Prostate gland (tissue), 2 donors: ENCODE data around the gene TCF7L2.

ENCODE experiments used
- POLR2A ChIP-seq: fragments of 450-650 bp; IDR thresholded peaks from one replicate; pipeline ENCODE4 v1.6.1; 2016; ENCODE audit warnings: antibody characterized with exemption, mild to moderate bottlenecking
- TF ChIP-seq, protein P1 (sequence below), 4 experiments: fragments of 200-600 bp in 2 of 4; fragments of 450-650 bp in 2 of 4; sonication (generic) in 2 of 4; IDR thresholded peaks; 1 replicate in 3 of 4; 2 replicates in 1 of 4; pipeline ENCODE4 v1.5.1; 2016 to 2019; ENCODE audit warnings: antibody characterized with exemption in 4 of 4, mild to moderate bottlenecking in 2 of 4, moderate library complexity in 2 of 4

DNA sequence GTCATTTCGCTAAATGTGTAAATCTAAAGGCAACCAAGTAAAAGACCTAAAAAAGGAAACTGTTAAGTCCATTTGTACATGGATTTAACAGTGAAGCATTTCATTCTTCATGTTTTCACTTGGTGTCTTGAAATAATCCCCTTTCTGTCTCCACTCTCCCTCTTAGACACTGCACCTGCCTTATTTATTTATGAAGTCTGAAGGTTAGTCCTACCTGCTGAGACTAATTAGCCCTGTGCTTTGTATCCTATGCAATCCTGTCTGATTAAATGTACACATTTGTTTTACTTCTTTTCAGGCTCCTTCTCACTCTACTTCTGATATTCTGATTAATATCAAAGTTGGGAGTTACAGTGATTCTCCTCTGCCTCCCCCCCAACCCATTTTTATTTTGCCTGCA is 1.9 kb upstream of the TCF7L2 start:
- TF ChIP-seq, protein P1, sequence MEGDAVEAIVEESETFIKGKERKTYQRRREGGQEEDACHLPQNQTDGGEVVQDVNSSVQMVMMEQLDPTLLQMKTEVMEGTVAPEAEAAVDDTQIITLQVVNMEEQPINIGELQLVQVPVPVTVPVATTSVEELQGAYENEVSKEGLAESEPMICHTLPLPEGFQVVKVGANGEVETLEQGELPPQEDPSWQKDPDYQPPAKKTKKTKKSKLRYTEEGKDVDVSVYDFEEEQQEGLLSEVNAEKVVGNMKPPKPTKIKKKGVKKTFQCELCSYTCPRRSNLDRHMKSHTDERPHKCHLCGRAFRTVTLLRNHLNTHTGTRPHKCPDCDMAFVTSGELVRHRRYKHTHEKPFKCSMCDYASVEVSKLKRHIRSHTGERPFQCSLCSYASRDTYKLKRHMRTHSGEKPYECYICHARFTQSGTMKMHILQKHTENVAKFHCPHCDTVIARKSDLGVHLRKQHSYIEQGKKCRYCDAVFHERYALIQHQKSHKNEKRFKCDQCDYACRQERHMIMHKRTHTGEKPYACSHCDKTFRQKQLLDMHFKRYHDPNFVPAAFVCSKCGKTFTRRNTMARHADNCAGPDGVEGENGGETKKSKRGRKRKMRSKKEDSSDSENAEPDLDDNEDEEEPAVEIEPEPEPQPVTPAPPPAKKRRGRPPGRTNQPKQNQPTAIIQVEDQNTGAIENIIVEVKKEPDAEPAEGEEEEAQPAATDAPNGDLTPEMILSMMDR (IDR thresholded peaks at IDR 0.05): no peak
- TF ChIP-seq POLR2A: no peak
